ENCODE measurements around the gene ARHGAP32.

Gene ARHGAP32

DNA sequence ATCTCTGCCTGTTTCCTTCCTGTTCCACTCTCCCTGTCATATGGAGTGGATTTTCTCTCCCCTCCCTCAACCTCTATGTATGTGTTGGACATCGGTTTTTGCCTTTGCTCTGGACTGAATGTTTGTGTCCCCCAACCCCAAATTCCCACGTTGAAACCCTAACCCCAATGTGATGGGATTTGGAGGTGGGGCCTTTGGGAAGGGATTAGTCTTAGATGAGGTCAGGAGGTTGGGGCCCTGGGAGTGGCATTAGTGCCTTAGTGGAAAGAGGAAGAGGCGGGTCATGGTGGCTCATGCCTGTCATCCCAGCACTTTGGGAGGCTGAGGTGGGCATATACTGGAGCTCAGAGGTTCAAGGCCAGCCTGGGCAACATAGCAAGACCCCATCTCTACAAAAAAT lies 261.1 kb downstream of the ARHGAP32 start:
- no peak overlapping the region for H3K27ac ChIP-seq (ENCODE audit: low read depth, low read length)

DNA sequence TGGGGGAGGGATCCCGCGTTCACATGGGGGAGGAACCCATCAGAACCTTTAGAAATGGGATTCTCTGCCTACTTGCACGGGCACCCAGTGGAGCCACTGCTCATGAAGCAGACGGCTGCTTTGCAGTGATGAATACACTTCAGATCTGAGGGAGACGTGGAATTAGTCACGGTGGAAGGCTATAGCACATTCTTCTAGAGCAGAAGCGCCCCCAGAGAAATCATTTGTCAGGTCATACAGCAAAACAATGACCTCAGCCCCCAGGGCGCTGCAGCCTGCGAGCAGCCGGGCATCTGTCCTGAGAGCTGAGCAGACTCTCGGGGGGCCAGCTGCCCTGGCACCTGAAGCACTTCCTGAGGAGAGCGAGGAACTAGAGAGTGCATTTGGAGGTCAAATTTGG lies 262.1 kb downstream of the ARHGAP32 start:
- Histone ChIP-seq H3K27me3 (ENCODE audit: low read length) (no peaks in the 10 kb centered on the region), H3K36me3 (ENCODE audit: low read length) (no peaks in the 10 kb centered on the region), H2AFZ (ENCODE audit: low read depth, low read length, severe bottlenecking) (no peak overlapping the region), H3K9me3 (ENCODE audit: insufficient read depth, low read length) (no peaks in the 10 kb centered on the region), H3K27ac (ENCODE audit: low read depth, low read length) (no peak overlapping the region), H3K4me2 (ENCODE audit: low read depth, low read length, poor library complexity, severe bottlenecking) (no peak overlapping the region), H3K9ac (ENCODE audit: low read length) (no peak overlapping the region), H3K9me2 (replicated peaks; ENCODE audit: insufficient read depth, low read length) (no peaks in the 10 kb centered on the region), H4K20me1 (ENCODE audit: low read depth, low read length) (no peaks in the 10 kb centered on the region), H3K79me2 (ENCODE audit: insufficient read depth, low read length) (no peaks in the 10 kb centered on the region), H3F3A (ENCODE audit: insufficient read depth) (no peaks in the 10 kb centered on the region), H3K4me3 (ENCODE audit: insufficient read depth, low read length, poor library complexity, severe bottlenecking) (no peak overlapping the region)
- TF ChIP-seq, protein P1, sequence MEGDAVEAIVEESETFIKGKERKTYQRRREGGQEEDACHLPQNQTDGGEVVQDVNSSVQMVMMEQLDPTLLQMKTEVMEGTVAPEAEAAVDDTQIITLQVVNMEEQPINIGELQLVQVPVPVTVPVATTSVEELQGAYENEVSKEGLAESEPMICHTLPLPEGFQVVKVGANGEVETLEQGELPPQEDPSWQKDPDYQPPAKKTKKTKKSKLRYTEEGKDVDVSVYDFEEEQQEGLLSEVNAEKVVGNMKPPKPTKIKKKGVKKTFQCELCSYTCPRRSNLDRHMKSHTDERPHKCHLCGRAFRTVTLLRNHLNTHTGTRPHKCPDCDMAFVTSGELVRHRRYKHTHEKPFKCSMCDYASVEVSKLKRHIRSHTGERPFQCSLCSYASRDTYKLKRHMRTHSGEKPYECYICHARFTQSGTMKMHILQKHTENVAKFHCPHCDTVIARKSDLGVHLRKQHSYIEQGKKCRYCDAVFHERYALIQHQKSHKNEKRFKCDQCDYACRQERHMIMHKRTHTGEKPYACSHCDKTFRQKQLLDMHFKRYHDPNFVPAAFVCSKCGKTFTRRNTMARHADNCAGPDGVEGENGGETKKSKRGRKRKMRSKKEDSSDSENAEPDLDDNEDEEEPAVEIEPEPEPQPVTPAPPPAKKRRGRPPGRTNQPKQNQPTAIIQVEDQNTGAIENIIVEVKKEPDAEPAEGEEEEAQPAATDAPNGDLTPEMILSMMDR (IDR thresholded peaks at IDR 0.05; ENCODE audit: insufficient read depth, low read length, poor library complexity, severe bottlenecking): no peak
- TF ChIP-seq EZH2phosphoT487 (conservative IDR thresholded peaks at IDR 0.05; ENCODE audit: low read length): no peak

More for the DNA sequence above, 261.1 kb downstream of the ARHGAP32 start:
- H3K4me3 ChIP-seq (ENCODE audit: insufficient read depth, low read length, poor library complexity, severe bottlenecking): no peak overlapping the region
- H3K9me2 ChIP-seq (replicated peaks; ENCODE audit: insufficient read depth, low read length): no peaks in the 10 kb centered on the region
- no peaks in the 10 kb centered on the region for H3F3A ChIP-seq (ENCODE audit: insufficient read depth)
- H3K79me2 ChIP-seq (ENCODE audit: insufficient read depth, low read length): no peaks in the 10 kb centered on the region
- H3K27me3 ChIP-seq (ENCODE audit: low read length): no peaks in the 10 kb centered on the region
- no peaks in the 10 kb centered on the region for H3K9me3 ChIP-seq (ENCODE audit: insufficient read depth, low read length)
- no peak overlapping the region for H2AFZ ChIP-seq (ENCODE audit: low read depth, low read length, severe bottlenecking)
- no peaks in the 10 kb centered on the region for H3K36me3 ChIP-seq (ENCODE audit: low read length)
- TF ChIP-seq, protein P1 (IDR thresholded peaks at IDR 0.05; ENCODE audit: insufficient read depth, low read length, poor library complexity, severe bottlenecking): no peak
- no peak for TF ChIP-seq EZH2phosphoT487 (conservative IDR thresholded peaks at IDR 0.05; ENCODE audit: low read length)
- no peak overlapping the region for H3K9ac ChIP-seq (ENCODE audit: low read length)
- H4K20me1 ChIP-seq (ENCODE audit: low read depth, low read length): no peaks in the 10 kb centered on the region
- H3K4me2 ChIP-seq (ENCODE audit: low read depth, low read length, poor library complexity, severe bottlenecking): no peak overlapping the region

DNA sequence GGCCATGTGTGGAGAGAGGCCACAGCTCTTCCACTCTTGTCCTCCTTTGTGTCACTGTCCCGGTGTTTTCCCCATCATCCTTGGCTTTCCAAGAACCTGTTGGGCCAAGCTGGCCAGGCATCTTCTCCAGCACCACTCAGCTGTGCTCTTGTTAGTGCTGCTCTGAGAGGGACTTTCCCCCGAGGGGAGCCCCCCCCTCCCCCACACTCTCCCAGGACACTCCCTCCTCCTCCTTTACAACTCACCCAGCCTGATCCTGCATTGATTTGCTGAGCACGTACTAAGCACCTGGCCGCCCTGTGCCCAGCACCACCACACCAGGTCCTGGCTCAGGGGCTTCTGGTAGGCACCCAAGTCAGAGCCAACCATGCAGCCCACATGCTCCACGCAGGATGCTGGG lies 262.7 kb downstream of the ARHGAP32 start:
- Histone ChIP-seq H3F3A (ENCODE audit: insufficient read depth) (no peaks in the 10 kb centered on the region), H3K9me2 (replicated peaks; ENCODE audit: insufficient read depth, low read length) (no peaks in the 10 kb centered on the region), H3K4me2 (ENCODE audit: low read depth, low read length, poor library complexity, severe bottlenecking) (no peak overlapping the region), H3K9me3 (ENCODE audit: insufficient read depth, low read length) (no peaks in the 10 kb centered on the region), H3K27me3 (ENCODE audit: low read length) (no peaks in the 10 kb centered on the region), H3K27ac (ENCODE audit: low read depth, low read length) (no peak overlapping the region), H3K36me3 (ENCODE audit: low read length) (no peaks in the 10 kb centered on the region), H3K4me3 (ENCODE audit: insufficient read depth, low read length, poor library complexity, severe bottlenecking) (no peak overlapping the region), H3K79me2 (ENCODE audit: insufficient read depth, low read length) (no peaks in the 10 kb centered on the region), H4K20me1 (ENCODE audit: low read depth, low read length) (no peaks in the 10 kb centered on the region), H3K9ac (ENCODE audit: low read length) (no peak overlapping the region), H2AFZ (ENCODE audit: low read depth, low read length, severe bottlenecking) (no peak overlapping the region)
- TF ChIP-seq, protein P1 (IDR thresholded peaks at IDR 0.05; ENCODE audit: insufficient read depth, low read length, poor library complexity, severe bottlenecking): no peak
- no peak for TF ChIP-seq EZH2phosphoT487 (conservative IDR thresholded peaks at IDR 0.05; ENCODE audit: low read length)
